KOPT-K1 (cell line): Measurements from ENCODE around the gene SMAP1.

Experiments used
- H3K27ac ChIP-seq: fragments of 200-600 bp; sonication (generic); 2 replicates; pipeline ENCODE4 v1.5.1; 2016; ENCODE audit warnings: antibody characterized with exemption, mild to moderate bottlenecking, low read depth, low read length; ENCODE audit not compliant: poor library complexity, severe bottlenecking
- H3K36me3 ChIP-seq: fragments of 200-600 bp; sonication (generic); 2 replicates; pipeline ENCODE4 v1.5.1; 2017; ENCODE audit warnings: antibody characterized with exemption, mild to moderate bottlenecking, low read length, moderate library complexity; ENCODE audit not compliant: insufficient read depth
- H3K9me3 ChIP-seq: fragments of 200-600 bp; sonication (generic); 2 replicates; pipeline ENCODE4 v1.5.1; 2017; ENCODE audit warnings: antibody characterized with exemption, low read length, mild to moderate bottlenecking; ENCODE audit not compliant: insufficient read depth, poor library complexity, severe bottlenecking

Gene SMAP1

DNA sequence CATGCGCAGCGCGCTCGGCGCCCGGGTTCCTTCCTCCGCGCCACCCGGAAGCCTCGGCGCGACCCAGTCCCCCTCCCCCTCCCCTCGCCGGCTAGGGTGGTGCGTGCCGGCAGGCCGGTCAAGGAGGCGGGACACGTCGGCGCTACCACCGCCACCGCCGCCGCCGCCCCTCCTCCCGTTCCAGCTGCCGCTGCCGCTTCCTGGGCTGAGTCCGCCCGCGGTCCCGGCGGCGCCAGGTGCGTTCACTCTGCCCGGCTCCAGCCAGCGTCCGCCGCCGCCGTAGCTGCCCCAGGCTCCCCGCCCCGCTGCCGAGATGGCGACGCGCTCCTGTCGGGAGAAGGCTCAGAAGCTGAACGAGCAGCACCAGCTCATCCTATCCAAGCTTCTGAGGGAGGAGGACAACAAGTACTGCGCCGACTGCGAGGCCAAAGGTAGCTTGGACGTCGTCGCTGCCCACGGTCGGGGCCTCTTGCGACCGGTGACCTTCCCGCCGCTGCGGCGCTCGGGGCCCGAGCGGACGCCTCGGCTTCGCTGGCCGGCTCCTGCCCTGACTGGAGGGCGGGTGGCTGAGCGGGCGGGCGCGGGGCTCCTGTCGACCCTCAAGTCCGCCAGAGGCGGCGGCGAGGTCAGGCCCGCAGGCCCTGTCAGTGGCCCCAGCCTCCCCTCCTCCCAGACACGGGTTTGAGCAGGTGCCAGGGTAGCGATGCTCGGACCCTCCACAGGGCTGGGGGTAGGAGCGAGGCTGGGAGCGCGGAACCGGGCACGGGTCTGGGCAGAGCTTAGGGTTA lies at the start of gene SMAP1:
TSS of gene SMAP1 (plus strand) at position 173 of the 788 bp plus-strand sequence. CDS start at position 314, 141 bp downstream.
- no peaks in the 10 kb centered on the region for H3K36me3 ChIP-seq
- no peaks in the 10 kb centered on the region for H3K9me3 ChIP-seq
- H3K27ac ChIP-seq: peak within 1 kb of the TSS; percentile 65

DNA sequence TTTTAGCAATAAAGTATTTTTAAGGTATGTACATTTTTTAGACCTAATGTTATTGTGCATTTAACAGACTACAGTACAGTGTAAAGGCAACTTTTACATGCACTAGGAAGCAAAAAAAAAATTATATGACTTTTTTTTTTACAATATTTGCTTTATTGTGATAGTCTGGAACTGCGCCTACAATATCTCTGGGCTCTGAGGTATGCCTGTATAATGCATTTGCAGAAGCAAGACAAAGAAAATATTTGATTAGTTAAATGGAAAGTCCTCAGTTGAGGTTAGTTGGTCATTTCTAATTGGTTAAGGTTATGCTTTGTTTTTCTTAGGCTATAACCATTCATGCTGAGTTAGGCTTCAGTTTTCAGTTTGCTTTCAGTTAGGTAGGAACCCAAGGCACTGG lies 46.9 kb upstream of the SMAP1 start:
- Histone ChIP-seq H3K36me3 (no peaks in the 10 kb centered on the region), H3K27ac (no peak overlapping the region), H3K9me3 (no peaks in the 10 kb centered on the region)

DNA sequence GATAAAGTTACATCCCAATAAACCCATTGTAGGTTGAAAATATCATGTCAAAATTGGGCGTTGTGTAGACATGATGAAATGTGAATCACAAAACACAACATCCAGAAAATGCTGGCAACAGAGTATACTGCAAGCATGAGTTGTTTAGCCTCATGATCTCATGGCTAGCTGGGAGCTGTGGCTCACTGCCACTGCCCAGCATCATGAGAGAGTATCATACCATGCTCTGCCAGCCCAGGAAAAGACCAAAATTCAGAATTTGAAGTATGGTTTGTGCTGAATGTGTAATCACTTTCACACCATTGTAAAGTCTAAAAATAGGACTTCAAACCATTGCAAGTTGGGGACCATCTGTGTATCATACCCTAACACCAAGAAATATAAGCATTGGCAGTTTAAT lies 45.2 kb upstream of the SMAP1 start:
- H3K9me3 ChIP-seq: peaks cover 6% of the 10 kb centered on the region
- no peaks in the 10 kb centered on the region for H3K36me3 ChIP-seq
- H3K27ac ChIP-seq: no peak overlapping the region

GRCh38 chr6:70625436-70625835 lies 42.2 kb upstream of the SMAP1 start:
- Histone ChIP-seq H3K9me3 (peaks cover 13% of the 10 kb centered on the region), H3K27ac (no peak overlapping the region), H3K36me3 (no peaks in the 10 kb centered on the region)

DNA sequence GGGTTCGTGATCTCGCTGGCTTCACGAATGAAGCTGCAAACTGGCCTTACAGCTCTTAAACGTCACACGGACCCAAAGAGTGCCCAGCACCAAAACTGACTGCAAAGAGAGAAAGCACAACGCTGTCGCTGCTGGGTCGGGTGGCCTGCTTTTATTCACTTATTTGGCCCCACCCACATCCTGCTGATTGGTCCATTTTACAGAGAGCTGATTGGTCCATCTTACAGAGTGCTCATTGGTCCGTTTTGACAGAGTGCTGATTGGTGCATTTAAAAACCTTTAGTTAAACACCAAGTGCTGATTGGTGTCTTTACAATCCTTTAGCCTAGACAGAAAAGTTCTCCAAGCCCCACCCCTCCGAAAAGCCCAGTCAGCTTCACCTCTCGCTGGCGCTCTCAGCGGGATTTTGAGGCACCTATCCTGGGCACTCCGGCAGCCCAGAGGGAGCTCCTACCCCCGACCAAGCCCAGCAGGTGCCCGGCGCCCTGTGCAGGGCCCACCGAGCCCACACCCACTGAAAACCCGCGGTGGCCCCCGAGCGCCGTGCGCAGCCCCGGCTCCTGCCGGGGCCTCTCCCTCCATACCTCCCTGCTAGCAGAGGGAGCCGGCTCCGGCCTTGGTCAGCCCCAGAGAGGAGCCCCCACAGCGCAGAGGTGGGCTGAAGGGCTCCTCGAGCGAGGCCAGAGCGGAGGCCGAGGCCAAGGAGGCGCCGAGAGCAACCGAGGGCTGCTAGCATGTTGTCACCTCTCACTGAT lies 40.0 kb upstream of the SMAP1 start:
- Histone ChIP-seq H3K27ac (no peak overlapping the region), H3K36me3 (no peaks in the 10 kb centered on the region), H3K9me3 (peaks cover 13% of the 10 kb centered on the region)

DNA sequence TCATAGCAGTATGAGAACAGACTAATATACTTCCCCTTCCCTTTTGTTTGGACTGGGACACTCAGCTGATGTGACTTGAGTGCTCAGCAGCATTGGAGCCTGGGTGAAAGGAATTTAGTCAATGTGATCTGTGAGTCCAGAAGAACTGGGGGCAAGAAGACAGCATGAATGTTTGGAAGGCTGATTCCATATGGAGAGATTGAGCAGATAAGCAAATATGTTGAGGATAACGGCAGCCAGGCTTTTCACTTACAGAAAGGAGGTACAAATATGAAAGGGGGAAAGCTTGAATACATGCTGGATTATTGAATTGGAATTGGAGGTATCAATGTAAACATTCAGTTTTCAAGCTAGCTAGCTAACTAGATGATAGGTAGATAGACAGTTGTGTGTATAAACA lies 37.8 kb upstream of the SMAP1 start:
- Histone ChIP-seq H3K9me3 (peaks cover 13% of the 10 kb centered on the region), H3K36me3 (no peaks in the 10 kb centered on the region), H3K27ac (no peak overlapping the region)

DNA sequence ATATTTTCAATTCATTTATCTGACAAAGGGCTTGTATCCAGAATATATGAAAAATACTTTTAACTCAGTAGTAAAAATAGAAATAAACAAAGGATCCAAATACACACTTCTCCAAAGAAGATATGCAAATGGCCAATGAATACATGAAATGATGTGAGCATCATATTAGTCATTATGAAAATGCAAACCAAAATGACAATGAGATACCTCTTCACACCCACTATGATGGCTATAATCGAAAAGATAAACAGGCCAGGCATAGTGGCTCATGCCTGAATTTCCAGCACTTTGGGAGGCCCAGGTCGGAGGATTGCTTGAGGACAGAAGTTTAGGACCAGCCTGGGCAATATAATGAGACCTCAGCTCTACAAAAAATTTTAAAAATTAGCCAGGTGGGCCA lies 33.8 kb upstream of the SMAP1 start:
- H3K27ac ChIP-seq: no peak overlapping the region
- no peaks in the 10 kb centered on the region for H3K9me3 ChIP-seq

GRCh38 chr6:70636596-70636995 lies 31.1 kb upstream of the SMAP1 start:
- Histone ChIP-seq H3K27ac (no peak overlapping the region), H3K9me3 (no peaks in the 10 kb centered on the region), H3K36me3 (no peaks in the 10 kb centered on the region)

More for the DNA sequence above, 33.8 kb upstream of the SMAP1 start:
- no peaks in the 10 kb centered on the region for H3K36me3 ChIP-seq

DNA sequence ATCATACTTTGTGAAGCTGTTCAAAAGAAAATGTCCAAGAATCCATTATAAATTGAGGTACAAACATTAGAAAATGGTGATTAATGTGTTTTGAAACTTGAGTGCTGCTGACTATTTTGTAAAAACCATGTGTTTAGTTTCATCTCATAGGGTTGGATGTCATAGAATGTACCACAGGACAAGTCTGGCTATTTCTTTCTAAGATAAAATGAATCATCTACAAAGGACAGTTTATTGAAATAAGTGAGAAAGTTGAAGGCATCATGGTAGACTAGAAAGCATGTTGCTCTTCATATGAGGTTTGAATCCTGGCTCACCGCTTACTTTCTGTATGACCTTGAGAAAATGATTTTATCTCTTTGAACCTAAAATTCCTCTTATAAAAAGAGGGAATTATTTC lies 29.2 kb upstream of the SMAP1 start:
- no peaks in the 10 kb centered on the region for H3K36me3 ChIP-seq
- H3K27ac ChIP-seq: no peak overlapping the region
- H3K9me3 ChIP-seq: no peaks in the 10 kb centered on the region

DNA sequence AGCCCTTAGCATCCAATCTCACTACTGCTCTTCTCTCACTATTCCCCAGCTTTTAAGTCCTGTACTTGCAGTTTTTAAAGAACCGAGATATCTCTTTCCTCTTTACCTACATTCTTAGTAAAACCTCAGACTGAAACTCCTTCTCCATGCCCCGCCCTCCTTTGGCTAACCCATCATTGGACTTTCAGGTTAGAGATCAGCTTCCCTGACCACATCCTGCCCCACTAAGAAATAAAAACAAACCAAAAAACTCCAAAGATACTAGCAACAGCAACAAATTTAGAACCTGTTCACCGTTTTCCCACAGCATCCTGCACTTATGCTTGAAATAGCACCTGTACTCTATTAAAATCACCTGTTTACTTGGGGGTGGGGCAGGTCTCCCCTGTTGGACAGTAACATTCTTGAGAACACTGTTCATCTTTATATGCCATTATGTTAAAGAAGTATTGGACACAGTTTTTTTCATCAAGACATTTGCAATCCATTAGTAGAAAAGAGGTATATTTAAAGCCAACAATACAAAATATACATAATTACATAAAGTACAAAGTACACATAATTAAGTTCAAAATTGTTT lies 16.3 kb upstream of the SMAP1 start:
- H3K36me3 ChIP-seq: no peaks in the 10 kb centered on the region
- H3K27ac ChIP-seq: peak overlapping the region; percentile 53
- no peaks in the 10 kb centered on the region for H3K9me3 ChIP-seq

DNA sequence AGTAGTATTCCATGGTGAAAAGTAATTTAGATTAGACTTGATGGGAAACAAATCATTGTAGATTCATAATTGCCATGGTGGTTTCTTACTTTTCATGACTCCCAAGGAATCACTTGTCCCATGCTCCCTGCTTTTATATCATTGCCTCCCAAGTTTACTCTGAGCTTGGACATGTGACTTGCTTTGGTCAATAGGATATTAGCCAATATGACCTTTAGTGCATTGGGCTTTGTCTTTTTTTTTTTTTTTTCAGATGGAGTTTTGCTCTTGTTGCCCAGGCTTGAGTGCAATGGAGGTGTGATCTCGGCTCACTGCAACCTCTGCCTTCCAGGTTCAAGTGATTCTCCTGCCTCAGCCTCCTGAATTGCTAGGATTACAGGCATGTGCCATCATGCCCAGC lies 15.5 kb upstream of the SMAP1 start:
- no peaks in the 10 kb centered on the region for H3K9me3 ChIP-seq
- no peaks in the 10 kb centered on the region for H3K36me3 ChIP-seq
- H3K27ac ChIP-seq: no peak overlapping the region

DNA sequence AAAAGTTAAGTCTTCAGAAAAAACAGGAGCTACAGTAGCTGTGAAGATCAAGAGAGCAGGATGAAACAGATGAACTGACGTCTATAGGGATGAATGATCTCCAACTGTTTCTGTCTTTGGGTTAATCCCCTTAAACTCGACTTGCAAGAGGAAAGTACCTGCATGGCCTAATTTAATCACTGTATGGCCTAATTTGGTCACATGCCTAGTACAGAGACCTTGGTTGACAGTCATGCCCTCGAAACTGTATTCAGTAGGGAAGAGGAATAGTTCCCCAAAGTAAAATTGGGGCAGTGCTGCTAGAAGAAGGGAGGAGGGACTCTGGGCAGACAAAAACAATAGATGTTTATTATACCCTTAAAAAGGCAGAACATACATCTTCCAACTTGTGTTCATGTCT lies 10.0 kb upstream of the SMAP1 start:
- no peaks in the 10 kb centered on the region for H3K36me3 ChIP-seq
- no peak overlapping the region for H3K27ac ChIP-seq
- H3K9me3 ChIP-seq: no peaks in the 10 kb centered on the region

GRCh38 chr6:70663881-70664466 lies 3.7 kb upstream of the SMAP1 start:
- no peak overlapping the region for H3K27ac ChIP-seq
- H3K36me3 ChIP-seq: no peaks in the 10 kb centered on the region
- H3K9me3 ChIP-seq: no peaks in the 10 kb centered on the region

GRCh38 chr6:70666706-70667105 lies 977 bp upstream of the SMAP1 start:
- peak overlapping the region; percentile 65 for H3K27ac ChIP-seq

DNA sequence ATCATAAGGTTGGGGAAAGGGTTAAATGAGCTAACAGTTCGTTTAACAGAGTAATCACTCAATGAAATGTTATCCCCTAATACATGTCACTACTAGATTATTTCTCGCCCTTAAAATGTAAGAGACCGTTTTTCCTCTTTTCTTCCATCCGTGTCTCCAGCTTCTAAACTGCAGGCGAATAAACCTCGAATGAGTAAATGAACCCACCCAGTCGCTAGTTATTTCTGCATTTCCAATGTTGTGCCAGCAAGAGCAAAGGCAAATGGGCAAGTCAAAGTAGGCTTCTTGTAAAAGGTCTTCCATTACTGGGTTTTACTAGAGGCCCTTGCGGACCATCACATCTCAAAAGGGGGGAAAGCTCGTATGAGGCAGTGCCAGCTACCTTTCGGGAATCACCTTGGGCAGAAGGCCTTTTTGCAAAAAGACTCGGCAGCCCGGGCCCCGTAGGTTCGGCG lies 400 bp upstream of the SMAP1 start:
- Histone ChIP-seq H3K27ac (peak overlapping the region; percentile 65), H3K36me3 (no peaks in the 10 kb centered on the region), H3K9me3 (no peaks in the 10 kb centered on the region)

More at GRCh38 chr6:70666706-70667105, 977 bp upstream of the SMAP1 start:
- H3K9me3 ChIP-seq: no peaks in the 10 kb centered on the region
- H3K36me3 ChIP-seq: no peaks in the 10 kb centered on the region
